Epidermal melanocyte (primary cell): ENCODE results near the gene FKBP14.
"Not testable (repeated sequence)": the region's sequence is repeated elsewhere in the genome, so short reads cannot be mapped to it uniquely, and the experiment has no call there.

ENCODE experiments used
- DNase-seq: peaks from one replicate; pipeline ENCODE4 v3.0.0; 2011; ENCODE audit warnings: low spot score; ENCODE audit not compliant: insufficient read length

FKBP14 gene

DNA sequence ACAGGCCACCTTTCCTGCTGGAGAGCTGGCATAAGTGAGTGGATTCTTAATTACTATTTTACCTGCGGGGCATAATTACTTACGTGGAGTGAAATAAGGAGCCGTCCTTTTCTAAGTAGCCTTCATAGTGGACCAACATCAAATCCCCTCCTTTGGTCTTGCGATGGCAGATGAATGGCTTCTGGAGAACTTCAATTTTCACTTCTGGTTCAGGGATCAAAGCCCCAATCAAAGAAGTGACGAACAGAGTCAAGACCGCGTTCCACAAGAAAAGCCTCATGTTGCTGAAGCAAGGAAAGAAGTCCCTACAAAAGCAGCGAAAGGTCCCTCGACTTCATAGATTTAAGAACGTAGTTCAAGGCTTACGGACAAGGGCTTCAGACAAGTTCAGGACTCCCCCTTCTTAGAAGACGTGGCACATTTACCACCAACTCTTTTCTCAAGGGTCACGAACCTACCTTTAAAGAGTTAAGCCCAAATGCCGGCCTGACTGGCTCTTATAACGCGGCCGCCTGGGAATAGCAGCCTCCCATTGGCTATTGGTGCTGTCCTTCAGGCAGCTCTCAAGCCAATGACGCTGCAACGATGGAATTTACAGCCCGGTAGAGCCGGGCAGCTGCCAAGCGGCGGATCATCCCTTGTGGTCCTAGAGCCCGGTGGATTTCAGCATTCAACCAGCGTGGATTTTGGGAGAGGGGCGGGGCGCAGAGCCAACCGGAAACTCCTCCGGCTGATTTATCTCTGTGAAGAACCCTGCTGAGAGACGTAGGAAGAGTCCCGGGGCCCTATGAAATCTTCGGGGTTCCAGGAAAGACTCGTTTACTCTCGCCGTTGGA lies at the start of gene FKBP14:
Gene FKBP14, minus strand, starts transcription at position 474 of the 836 bp plus-strand sequence. Its CDS starts 194 bp downstream, at position 280.
- DNase-seq: peak; percentile 85

DNA sequence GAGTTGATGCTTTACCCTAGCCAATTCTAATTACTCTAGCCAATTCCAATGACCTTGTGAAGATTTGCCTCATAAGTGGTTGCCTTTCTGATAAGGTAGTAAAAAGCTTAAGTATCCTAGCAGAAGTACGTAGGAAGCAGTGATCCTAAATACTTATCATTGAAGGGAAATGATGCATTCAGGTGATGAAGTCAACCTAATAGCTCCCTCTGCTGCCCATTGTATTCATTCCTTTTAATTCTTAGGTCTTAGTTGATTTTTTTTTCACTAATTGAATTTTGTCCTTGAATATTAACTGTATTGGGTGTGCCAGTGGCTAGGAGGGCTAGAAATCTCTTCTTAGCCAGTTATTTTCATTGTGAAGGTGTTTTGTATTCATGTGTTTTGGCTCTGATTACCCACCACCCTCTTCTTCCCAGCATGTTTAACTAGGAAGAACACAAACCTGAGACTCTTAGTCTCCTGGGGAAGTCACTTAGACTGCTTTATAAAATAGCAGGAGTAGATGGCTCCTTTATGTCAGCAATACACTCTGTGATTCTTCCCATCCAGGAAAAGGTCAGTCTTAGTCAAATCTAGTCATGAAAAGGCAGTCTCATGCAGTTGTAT lies 48.0 kb upstream of the FKBP14 start:
- DNase-seq: no peak

DNA sequence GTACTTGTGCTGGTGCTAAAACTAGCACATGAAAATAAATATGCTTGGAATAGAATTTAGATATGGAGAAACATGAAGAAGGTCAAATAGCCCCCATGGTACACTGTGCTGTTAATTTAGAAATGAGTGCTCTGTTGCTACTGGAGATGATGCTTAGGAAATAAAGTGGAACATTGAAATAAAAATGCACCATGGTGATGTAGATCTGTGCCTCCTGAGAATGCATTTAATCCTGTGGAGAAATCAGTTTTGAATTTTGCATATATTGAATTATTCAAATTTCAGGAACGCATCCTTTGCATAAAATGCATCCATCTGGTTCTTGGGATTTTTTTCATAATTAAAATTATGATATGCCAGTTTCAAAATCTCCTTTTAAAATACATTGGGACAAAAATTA lies 46.2 kb upstream of the FKBP14 start:
- DNase-seq: no peak

DNA sequence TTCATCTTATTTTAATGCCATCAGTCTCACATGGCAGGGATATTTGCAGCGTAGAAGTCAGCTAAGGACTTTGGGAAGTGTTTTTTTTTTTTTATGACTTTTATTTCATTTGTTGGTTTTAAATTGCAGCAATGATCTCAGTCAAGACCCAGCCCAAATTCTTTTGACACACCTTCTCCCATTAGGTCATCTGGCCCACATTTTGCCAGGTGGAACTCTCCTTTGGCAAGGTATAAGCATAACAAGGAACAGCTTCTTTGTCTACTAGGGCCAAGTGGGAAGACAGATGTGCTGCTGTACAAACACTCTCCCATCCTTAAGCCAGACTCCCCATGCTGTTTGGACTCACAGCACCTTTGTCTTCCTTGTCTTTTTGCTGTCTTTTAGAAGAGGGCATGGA lies 43.5 kb upstream of the FKBP14 start:
- DNase-seq: no peak

- DNase-seq: no peak
These were observed 42.8 kb upstream of the FKBP14 start for GRCh38 chr7:30069096-30069867.

DNA sequence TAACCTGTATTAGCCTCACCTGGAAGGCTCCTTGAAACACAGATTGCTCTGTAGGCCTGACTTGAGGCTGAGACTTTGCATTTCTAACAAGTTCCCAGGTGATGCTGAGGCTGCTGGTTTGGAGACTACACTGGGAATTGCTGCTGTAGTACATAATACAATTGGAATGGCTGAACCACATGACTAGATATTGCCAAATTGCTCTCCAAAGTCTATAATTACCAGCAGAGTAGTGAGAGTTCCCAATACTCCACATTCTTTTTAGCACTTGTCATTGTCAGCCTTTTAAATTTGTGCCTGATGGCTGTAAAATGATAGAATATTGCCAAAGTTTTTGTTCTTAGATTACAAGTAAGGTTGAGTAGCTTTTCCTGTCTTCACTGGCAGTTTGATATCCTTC lies 41.6 kb upstream of the FKBP14 start:
- DNase-seq: no peak

GRCh38 chr7:30066687-30067086 lies 40.2 kb upstream of the FKBP14 start:
- DNase-seq: no peak

- no peak for DNase-seq
These were observed 39.2 kb upstream of the FKBP14 start for GRCh38 chr7:30065746-30066145.

DNA sequence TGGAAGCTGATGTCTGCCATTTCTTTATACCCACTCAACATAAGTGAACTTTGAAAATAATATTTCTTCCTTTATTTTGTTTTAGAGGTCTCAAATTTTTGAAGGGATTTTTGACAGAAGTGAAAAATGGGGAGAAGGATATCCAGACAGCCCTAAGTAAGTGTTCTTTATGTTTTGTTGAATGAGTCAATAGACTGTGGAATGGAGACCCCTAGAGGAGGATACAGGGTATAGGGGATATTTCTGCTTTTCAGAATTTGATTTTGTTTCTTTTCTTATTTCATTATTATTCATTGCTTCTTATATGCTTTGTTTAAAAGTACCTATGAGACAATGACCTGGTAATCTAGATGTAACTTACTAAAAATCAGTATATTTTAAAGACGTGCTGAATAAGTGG lies 36.1 kb upstream of the FKBP14 start:
- DNase-seq: peak; percentile 41

- DNase-seq: not testable (repeated sequence)
These were observed 35.3 kb upstream of the FKBP14 start for GRCh38 chr7:30061786-30062185.

DNA sequence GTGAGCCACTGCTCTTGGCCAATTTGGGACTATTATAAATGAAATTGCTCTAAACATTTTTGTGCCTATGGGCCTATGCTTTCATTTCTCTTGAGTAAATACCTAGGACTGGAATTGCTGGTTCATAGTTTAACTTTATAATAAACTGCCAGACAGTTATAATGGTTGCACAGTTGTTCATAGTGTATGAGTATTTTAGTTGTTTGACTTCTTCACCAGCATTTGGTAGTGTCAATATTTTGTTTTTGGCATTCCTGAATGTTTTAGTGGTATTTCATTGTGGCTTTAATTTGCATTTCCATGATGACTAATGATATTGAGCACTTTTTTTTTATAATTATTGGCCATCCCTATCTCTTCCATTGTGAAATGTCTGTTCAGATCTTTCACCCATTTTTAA lies 31.2 kb upstream of the FKBP14 start:
- no peak for DNase-seq

GRCh38 chr7:30053068-30053467 lies 26.6 kb upstream of the FKBP14 start:
- no peak for DNase-seq

DNA sequence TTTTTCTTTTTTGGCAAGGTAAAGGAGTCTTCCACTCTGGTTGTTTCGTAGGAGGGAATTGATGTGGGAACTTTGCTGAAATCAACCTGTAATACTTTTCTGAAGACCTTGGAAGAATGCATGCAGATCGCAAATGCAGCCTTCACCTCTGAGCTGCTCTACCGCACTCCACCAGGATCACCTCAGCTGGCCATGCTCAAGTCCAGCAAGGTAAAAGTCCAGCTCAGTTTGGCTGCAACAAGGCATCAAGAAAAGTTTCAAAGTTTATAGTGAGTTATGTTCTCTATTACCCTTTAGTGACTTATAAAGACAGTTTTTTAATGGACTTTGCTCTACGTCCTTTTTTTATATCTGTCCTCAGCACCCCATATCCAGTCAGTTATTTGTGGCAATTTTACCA lies 22.7 kb upstream of the FKBP14 start:
- no peak for DNase-seq

- DNase-seq: no peak
These were observed 22.1 kb upstream of the FKBP14 start for GRCh38 chr7:30048582-30048981.

DNA sequence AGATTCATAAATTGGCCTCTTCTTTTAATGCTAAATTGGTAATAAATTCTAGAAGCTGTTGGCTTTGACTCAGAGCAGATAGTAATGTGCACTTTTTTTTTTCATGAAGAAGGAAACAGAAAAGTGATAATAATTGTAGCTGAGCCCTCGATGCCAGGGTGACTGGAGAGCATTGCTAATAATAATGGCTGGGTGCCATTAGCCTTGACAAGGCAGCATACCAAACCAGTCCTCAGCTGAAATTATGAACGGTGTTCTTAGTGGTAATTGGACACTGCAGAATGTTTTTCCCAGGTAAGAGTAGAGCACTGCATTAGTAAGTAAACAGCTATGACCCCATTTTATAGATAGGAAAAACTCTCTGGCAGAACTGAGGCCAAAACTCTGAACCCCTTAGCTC lies 20.6 kb upstream of the FKBP14 start:
- DNase-seq: no peak

DNA sequence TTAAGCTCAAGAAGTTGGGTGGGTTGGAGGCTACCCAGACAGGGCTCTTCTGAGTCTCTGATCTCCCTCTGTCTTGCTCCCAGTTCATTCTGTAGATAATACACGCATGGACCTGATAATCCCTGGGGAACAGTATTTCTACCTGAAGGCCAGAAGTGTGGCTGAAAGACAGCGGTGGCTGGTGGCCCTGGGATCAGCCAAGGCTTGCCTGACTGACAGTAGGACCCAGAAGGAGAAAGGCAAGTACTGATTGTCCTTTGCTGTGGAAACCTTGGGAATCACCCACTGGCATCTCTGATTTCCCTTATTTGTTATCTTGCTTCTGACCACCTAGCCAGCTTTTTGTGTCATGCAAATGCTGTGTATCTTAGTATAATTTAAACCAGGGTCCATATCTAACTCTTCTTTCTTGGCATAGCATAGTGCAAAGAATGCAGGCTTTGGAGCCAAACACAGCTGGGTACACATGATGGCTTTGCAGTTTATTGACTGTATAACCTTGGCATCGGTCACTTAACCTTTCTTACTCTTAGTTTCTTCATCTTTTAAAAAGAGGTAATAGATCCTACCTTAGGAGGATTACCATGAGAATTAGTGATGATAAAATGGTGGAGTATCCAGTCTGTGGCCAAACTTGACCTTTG lies 19.7 kb upstream of the FKBP14 start:
- DNase-seq: no peak

DNA sequence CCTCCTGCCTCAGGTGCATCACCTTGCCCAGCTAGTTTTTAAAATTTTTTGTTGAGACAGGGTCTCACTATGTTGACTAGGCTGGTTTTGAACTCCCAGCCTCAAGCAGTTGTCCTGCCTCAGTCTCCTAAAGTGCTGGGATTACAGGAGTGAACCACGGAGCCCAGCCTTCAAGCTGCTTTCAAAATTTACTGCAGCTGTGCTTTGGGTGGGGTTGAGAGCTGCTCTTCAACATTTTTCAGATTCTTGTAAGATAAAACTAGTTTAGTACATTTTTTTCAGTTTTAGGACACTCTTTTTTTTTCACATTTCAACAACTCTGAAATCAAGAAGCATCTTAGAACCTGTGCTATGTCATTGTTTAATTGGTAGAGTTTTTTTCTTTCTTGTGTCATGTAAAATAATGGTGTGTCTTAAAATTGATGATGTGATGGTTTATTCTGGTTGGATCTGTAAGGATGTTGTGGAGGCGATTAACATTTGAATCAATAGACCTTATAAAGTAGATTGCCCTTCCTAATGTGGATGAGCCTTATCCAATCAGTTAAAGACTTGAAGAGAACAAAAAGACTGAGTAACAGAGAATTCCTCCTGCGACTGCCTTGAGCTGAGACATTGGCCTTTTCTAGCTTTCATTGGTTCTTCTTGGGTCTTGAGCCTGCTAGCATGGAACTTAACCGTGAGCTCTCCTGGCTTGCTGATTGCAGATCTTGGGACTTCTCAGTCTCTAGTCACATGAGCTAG lies 15.2 kb upstream of the FKBP14 start:
- DNase-seq: no peak

DNA sequence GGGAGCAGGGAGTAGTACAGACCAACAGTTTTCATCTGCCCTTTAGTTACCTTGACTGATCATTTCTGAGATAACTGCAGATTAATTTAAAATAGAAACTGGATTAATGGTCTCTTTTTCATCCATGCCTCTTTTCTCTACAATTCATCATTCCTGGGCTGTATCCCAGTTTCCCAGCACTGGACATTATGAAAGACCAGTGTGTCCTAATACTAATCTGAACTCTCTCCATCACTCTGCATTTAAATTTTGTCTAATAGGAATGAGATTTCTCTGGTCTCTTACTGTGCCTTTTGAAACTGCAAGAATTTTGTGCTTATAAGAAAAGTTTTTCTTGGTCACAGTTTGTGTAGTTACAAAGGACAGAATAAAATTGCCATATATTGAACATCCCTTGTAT lies 14.4 kb upstream of the FKBP14 start:
- no peak for DNase-seq

DNA sequence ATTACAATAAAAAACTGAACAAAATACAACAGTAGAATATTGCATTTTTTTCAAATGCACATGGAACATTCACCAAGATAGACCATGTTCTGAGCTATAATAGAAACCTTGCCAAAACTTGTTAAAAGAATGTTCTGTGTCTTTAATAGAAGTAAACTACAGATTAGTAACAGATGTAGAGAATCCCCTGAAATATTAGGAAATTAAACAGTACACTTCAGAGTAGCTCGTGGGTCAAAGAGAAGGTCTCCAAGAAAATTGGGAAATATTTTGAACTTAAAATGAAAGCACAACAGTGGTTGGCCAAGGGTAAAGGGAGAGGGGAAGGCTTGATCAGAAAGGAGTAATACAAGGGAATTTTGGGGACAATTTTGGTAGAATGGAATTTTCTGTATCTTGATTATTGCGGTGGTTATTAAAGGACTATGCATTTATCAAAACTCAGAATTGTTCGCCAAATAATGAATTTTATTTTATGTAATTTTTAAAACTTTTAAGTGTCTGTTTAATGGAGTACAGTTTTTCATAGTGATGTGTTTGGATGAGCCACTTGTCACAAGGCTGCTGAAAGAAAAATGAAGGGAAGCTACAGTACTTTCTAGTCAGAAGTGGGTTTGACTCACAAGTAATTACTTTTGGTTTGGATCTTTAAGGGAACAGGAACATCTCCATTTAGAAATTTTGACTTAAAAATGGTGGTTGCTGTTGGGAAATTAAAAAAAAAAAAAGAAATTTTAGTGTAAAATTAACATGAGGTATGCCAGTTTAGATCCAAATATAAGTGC lies 11.9 kb upstream of the FKBP14 start:
- DNase-seq: no peak

GRCh38 chr7:30036220-30036619 lies 9.7 kb upstream of the FKBP14 start:
- no peak for DNase-seq
